ENCODE data around the gene PLD1. TPM values are rescaled to one million over a fixed set of nuclear protein-coding genes. Genes with fewer than 3 reads are reported as not detected.
"Not testable (repeated sequence)": the region's sequence is repeated elsewhere in the genome, so short reads cannot be mapped to it uniquely, and the experiment has no call there.

Gene PLD1
- total RNA-seq, 1 donor from 2014 or later = 56.5 TPM

DNA sequence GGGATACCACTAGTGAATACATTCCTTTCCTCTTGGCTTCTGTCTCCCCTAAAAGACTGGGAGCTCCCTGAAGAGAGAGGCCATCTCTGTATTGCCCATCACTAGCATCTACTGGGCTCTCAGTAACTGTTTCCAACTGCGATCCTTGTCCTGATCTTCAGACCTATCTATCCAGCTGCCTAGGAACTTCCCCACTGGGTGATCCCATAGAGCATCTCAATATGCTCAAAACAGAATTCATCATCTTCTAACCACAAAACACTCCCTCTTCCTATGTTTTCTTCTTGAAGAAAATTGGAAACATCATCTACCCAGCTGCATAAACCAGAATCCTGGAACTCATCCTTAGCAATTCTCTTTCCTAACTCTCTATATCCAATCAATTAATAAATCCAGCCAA lies 54.6 kb downstream of the PLD1 start:
- intact Hi-C loops (cut with DNase I) = no loop called here
- DNase-seq (ENCODE audit: low spot score) = no peak

DNA sequence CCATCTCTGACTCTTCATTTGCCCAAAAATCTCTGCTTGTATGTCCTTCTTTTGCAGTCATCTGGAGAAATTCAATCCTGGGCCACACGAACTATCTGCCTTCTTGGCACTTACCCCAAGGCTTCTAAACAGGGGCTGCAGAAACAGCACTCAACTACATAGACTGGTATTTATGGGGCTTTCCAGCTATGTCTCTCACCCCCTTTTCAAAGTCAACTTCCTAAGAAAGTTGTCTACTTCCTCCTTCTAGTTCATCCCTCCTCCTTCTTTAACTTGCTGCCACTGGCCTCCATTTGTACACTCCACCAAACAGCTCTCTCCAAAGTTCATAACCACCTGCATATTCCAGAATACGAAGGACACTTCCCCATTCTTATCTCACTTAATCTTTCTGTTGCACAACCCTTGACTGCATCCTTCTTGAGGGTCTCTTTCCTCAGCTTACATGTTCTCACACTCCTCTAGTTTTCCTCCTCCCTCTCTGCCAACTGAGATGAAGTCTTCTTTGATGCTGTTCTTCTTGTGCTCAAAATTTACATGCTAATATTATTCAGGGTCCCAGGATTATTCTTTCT lies 55.2 kb downstream of the PLD1 start:
- intact Hi-C loops (cut with DNase I) = no loop called here
- DNase-seq (ENCODE audit: low spot score) = no peak

GRCh38 chr3:171753665-171754408 lies 56.4 kb downstream of the PLD1 start:
- intact Hi-C loops (cut with DNase I) = no loop called here
- no peak for DNase-seq (ENCODE audit: low spot score)

DNA sequence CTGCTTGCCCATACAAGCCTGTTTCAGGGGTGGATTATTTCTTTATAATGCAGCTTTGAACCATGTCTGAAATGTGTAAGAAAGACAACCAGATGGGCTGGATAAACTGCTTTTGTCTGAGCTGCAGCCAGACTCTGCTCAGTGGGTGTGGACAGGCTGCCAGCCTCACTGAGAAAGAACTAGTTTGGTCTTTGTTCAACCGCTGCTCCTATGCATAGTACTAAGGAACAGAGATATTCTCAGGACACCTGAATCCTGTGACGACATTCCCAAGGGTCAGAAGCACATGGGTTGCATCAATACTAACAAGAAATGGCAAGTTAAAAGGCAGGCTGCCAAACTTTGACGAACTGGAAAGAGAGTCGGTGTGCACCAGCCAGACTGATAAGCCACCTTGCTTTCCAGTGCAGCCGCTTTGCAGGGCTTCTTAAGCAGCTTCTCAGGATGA lies 57.2 kb downstream of the PLD1 start:
- intact Hi-C loops (cut with DNase I) = no loop called here

GRCh38 chr3:171752329-171752728 lies 58.0 kb downstream of the PLD1 start:
- DNase-seq (ENCODE audit: low spot score) = no peak
- intact Hi-C loops (cut with DNase I) = no loop called here

More for the DNA sequence above, 57.2 kb downstream of the PLD1 start:
- no peak for DNase-seq (ENCODE audit: low spot score)

GRCh38 chr3:171749124-171749523 lies 61.2 kb downstream of the PLD1 start:
- no peak for DNase-seq (ENCODE audit: low spot score)

GRCh38 chr3:171748064-171748924 lies 62.0 kb downstream of the PLD1 start:
- intact Hi-C loops (cut with DNase I) = loop anchor here (5.0 kb wide), 1 partner anchor 101 kb away; no protein-coding TSS in a partner anchor
- no peak for DNase-seq (ENCODE audit: low spot score)

More at GRCh38 chr3:171749124-171749523, 61.2 kb downstream of the PLD1 start:
- intact Hi-C loops (cut with DNase I) = loop anchor here (5.0 kb wide), 1 partner anchor 102 kb away; no protein-coding TSS in a partner anchor

DNA sequence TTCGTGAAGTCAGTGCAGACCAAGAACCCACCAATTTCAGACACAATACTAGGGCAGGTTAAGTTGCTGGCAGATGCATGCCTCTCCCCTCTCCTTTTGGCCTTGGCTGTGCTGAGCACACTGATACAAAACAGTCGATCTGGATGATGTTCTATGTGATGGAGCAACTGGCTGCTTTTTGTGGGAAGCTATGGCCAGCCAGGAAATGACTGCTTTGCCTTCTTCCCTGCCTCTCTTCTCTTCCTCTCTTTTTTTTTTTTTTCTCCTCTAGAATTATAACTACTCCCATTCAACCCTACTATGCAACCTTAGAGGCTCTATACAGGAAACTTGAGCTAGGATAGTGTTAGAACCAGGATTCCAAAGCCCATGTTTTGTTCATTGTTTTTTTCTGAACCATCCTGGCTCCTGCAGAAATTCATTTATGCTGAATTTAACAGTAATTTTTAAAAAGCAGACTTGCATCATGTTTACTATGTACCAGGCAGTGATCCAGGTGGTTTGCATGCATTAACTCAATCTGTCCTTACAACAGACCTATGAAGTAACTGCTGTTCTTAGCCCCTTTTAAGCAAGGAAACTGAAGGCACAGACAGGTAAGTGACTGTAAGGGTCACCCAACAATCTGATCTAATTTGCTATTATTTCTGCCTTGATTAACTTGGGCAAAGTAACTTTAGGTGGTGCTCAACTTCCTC lies 62.9 kb downstream of the PLD1 start:
- no peak for DNase-seq (ENCODE audit: low spot score)
- intact Hi-C loops (cut with DNase I) = loop anchor here (5.0 kb wide), 1 partner anchor 100 kb away; no protein-coding TSS in a partner anchor

- intact Hi-C loops (cut with DNase I) = loop anchor here (5.0 kb wide), 1 partner anchor 99 kb away; no protein-coding TSS in a partner anchor
- not testable (repeated sequence) for DNase-seq (ENCODE audit: low spot score)
Measured at GRCh38 chr3:171746320-171747222, 63.7 kb downstream of the PLD1 start.

GRCh38 chr3:171745577-171746319 lies 64.5 kb downstream of the PLD1 start:
- DNase-seq (ENCODE audit: low spot score) = peak; percentile 74

GRCh38 chr3:171744158-171744741 lies 66.0 kb downstream of the PLD1 start:
- DNase-seq (ENCODE audit: low spot score) = no peak
- intact Hi-C loops (cut with DNase I) = no loop called here

More at GRCh38 chr3:171745577-171746319, 64.5 kb downstream of the PLD1 start:
- intact Hi-C loops (cut with DNase I) = loop anchor here (5.0 kb wide), 1 partner anchor 98 kb away; no protein-coding TSS in a partner anchor

DNA sequence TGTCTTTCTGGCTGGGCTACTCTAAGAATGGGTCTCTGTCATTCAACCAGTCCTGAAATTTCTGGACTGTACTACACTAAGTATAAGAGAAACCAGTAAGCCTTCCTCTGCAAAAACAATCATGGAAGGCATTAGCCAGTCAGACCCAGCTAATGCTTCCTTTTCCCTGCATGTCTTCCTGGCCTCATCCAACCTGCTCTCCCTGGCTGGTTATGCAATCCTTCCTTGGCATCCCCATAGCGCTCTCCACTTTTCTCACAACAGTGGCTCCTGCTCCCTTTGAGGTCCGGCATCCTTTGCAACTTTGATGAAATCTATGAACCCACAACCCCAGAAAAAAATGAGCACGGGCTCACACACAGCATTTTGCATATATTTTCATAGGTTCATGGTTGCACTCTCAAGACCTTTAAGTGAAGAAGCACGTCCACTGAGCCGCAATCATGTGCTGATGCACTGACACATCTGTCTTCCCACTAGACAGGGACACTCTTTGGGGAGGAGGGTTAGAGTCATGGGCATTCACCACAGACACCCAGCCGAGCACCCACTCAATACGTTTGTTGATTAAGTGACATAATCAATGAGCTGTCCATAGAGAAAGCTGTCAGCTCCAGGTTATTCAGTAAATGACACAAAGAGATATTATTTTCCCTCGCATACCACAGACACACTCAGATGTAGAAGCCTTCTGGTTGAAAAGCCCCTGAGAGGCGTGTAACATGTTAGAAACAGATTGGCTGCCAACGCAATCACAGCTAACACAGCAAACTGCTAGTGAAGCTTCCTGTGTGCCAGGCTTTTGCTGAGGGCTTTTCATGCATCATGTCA lies 66.7 kb downstream of the PLD1 start:
- intact Hi-C loops (cut with DNase I) = no loop called here
- peak; percentile 74 for DNase-seq (ENCODE audit: low spot score)

DNA sequence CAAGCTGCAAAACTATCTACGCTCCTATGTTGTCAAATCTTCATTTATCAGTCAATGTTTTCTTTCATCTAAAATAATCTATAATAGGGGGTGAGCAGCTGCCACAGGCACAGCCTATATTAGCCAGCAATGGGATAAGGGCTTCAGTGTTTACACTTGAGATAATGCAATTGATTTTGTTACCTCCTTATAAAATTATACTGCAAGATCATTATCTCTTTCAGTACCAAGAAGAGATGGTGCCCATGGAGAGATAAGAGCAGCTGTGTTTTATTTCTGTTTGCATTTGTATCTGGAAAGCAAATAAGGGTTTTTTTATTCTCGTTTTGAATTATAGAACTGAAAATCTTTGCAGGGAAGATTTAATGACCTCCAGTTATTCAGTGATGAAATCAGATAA lies 68.9 kb downstream of the PLD1 start:
- intact Hi-C loops (cut with DNase I) = no loop called here
- DNase-seq (ENCODE audit: low spot score) = no peak

DNA sequence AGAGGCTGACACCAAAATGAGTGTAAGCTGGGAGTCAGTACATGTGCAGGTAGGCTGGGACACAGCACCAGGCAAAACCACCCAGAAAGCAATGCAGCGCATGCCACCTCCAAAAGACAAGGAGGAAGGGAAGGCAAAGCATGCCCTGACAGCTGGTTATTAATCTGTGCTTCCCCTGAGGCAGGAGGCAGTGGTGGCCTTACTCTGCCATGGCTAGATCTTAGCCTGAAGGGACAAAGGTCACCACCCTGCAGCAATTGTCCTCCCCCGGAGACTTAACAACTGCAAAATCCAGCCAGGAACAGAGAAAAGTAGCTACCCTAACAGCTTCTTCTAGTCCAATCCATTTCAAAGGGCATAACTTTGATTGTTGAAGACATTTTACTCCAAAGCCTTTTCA lies 73.7 kb downstream of the PLD1 start:
- intact Hi-C loops (cut with DNase I) = no loop called here

DNA sequence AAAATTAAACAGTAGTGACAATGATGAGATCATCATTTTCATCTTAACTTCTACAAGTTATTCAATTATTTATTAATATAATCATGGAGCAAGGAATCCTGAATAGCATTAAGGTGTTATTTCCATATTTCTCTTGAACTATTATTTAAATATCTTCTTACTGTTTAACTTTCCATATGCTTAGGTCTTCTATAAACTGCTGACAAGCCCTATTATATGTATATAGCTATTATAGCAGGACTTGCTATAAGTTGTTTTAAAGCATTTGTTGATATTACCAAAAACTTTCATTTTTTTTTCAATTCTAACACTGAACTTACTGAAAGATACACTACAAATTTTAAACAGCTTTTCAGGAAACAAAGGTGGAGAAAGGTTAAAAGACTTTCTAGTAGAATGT lies 76.7 kb downstream of the PLD1 start:
- DNase-seq (ENCODE audit: low spot score) = no peak
- intact Hi-C loops (cut with DNase I) = no loop called here

More for the DNA sequence above, 73.7 kb downstream of the PLD1 start:
- DNase-seq (ENCODE audit: low spot score) = no peak

DNA sequence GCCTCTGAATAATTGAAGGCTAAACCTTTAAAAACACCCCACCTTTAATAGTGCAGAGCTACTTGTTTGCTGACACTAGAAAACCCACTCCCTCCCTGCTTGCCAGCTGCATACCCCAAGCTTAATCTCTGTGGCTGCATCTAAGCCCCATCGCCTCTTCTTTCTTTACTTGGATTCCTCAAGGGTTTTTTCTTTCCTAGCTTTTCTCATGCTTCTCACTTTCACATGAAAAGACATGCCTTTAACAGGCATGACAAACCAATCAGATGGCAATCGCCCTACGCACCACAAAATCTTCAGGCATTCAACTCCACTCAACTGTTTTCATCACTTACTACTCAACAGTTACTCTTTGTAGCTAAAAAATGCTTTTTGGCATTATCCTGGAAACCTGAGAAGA lies 77.5 kb downstream of the PLD1 start:
- no peak for DNase-seq (ENCODE audit: low spot score)
- intact Hi-C loops (cut with DNase I) = no loop called here
